ENCODE results near the gene TTBK2.

- no peak for TF ChIP-seq LEF1 (IDR thresholded peaks at IDR 0.05; ENCODE audit: borderline replicate concordance)
- no peak for TF ChIP-seq FOXM1 (IDR thresholded peaks at IDR 0.05; ENCODE audit: borderline replicate concordance)
- TF ChIP-seq SP1 (IDR thresholded peaks at IDR 0.05) = no peak
- TF ChIP-seq TARDBP (IDR thresholded peaks at IDR 0.05) = no peak
- TF ChIP-seq PKNOX1 (IDR thresholded peaks at IDR 0.05) = no peak
- no peak for TF ChIP-seq NFRKB (IDR thresholded peaks at IDR 0.05)
- TF ChIP-seq FOXK2 (IDR thresholded peaks at IDR 0.05) = no peak
- no peak for TF ChIP-seq ZNF384 (IDR thresholded peaks at IDR 0.05)
Observed at GRCh38 chr15:42704492-42704926, 216.1 kb downstream of the TTBK2 start.

All from HEK293T (cell line).